GM19455 (cell line): ENCODE results near the gene SPOP.
"Not testable (repeated sequence)": the region's sequence is repeated elsewhere in the genome, so short reads cannot be mapped to it uniquely, and the experiment has no call there.

ENCODE experiments used
- ATAC-seq: cut with Tn5 transposase; IDR thresholded peaks from one replicate; pipeline ENCODE4 v1.9.1; 2021; ENCODE audit not compliant: unreplicated experiment

Gene SPOP

DNA sequence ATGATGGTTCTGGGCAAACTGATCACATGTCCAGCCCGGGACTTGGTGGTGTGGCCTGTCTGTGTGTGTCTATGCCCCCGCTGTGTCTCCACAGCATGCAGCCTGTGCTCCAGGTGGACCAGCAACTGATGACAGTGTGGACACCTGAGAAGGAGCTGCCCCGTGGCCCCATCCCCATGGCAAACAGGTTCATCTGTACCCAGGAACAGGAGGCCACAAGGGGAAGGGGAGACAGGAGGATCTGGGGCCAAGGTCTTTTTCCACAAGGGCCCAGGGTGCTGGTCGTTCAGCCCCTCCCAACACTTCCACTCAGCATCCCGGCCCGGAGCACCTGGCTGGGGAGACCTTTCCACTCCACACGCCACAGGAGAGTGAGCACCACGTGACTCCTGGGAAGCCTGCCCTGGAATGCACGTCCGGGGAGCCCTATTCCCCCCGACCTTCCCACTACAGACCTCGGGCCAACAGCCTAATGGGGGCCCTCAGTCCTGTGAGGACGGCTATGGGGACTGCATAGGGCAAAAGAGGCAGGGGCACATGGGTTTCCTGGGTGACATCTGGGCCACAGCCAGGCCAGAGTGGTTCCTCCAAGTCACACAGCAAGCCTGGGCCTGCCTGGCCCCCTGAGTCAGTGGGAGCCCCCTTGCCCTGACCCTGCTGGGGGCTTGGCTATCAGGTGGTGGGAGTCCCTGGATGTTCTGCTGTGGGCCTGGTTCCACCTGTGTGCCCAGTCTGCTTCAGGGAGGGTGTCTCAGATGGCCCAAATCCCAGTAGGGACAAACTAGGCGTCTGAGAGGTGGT is 123.0 kb downstream of the SPOP start:
- ATAC-seq, result no peak

DNA sequence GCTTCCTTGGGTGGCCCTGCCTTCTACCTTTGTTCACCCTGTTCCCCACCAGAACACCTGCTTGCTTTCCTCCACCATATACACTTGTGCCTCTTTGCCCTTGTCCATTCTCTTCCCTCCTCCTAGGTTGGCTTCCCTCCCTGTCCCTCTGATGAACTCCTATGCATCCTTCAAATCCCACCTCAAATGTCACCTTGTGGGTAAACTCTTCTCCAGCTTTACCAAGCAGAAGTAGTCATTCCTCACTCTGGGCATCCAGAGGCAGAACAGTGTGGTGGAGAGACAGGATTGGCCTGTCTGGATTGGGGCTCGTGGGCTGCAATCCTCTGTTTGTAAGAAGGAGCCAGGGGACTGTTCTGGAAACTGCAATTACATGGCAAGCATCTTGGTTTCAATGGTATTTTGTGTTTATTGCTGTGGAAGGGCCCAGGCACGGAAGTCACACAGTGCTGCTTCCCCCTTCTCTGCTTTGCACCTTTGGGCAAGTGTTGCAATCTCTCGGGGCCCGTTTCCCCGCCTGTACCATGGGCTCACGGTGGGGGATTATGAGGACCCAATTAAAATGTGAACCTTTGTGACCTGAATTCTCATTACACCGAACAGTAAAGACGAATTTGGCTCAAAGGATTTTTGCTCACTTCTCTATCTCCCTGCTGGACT is 124.1 kb downstream of the SPOP start:
- ATAC-seq, result no peak

DNA sequence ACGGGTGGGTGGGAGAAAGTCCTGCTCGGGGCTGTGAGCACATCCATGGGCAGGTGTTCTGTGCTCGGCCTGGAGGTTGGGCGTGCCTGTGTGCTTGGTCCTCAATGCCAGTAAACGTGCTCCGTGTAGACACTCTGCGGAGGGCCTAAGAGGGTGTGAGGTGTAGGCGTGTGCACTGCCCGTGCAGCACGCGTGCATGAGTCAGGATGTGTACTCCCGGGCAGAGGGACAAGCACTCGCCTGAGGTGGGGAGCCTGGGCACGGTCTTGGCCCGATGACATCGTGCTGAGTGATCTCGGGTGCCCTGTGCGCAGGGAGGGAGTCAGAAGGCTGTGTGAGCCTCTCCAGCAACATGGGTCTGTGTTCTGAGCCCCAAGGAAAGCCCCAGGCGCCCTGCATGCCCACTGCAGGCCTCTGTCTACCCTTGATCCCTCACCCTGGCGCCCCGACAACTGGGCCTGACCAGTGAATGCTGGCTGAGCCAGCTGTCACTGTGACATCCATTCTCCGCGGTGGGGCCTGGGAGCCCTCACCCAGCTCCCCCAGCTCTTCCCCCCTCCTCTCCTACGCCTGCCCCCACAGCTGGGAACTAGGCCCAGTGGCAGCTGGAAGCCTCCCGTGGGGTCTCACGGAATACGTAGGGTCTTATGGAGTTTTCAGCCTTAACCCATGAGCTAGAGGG is 125.7 kb downstream of the SPOP start:
- ATAC-seq, result no peak

DNA sequence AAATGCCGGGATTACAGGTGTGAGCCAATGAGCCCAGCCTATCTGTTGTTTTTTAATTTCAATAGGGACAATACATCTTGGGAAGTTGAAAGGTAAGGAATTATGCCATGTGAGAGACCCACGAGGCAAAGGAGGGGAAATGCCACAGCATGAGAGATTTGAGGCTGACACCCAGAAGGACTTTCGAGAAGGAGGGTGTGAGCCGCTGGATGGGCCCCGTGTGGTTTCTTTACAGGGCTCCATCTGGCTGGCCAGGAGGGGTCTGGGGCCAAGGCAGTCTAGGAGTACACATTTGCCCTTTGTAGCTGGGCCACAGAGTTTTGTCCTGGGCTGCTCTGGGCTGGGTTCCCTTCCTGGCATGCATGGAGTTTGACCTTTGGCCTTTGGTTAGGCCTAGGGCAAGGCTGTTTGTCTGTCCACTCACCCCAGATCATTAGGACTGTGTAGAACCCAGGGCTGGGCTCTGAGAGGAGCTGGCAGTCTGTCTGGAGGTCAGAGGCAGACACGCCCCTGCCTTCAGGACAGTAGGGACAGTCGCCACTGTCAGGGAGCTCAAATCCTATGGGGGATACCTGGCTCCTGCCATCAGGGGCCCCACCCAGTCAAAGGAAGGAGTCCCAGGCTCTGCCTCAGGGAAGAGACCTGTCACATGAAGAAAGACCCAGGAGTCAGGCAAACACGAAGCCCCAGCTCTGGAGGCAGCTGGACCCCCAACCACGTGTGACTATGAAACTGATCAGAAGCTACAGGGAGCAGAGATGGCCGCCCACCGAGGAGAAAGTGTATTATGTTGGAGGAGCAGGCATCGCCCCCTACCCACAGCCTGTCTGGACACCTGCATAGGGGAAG is 126.5 kb downstream of the SPOP start:
- no peak for ATAC-seq

DNA sequence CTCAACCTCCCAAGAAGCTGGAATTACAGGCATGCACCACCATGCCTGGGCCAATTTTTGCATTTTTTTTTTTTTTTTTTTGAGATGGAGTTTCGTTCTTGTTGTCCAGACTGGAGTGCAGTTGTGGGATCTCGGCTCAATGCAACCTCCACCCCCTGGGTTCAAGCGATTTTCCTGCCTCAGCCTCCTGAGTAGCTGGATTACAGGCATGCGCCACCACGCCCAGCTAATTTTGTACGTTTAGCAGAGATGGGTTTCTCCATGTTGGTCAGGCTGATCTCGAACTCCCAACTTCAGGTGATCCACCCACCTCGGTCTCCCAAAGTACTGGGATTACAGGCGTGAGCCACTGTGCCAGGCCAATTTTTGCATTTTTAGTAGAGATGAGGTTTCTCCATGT is 127.1 kb downstream of the SPOP start:
- ATAC-seq, result not testable (repeated sequence)

DNA sequence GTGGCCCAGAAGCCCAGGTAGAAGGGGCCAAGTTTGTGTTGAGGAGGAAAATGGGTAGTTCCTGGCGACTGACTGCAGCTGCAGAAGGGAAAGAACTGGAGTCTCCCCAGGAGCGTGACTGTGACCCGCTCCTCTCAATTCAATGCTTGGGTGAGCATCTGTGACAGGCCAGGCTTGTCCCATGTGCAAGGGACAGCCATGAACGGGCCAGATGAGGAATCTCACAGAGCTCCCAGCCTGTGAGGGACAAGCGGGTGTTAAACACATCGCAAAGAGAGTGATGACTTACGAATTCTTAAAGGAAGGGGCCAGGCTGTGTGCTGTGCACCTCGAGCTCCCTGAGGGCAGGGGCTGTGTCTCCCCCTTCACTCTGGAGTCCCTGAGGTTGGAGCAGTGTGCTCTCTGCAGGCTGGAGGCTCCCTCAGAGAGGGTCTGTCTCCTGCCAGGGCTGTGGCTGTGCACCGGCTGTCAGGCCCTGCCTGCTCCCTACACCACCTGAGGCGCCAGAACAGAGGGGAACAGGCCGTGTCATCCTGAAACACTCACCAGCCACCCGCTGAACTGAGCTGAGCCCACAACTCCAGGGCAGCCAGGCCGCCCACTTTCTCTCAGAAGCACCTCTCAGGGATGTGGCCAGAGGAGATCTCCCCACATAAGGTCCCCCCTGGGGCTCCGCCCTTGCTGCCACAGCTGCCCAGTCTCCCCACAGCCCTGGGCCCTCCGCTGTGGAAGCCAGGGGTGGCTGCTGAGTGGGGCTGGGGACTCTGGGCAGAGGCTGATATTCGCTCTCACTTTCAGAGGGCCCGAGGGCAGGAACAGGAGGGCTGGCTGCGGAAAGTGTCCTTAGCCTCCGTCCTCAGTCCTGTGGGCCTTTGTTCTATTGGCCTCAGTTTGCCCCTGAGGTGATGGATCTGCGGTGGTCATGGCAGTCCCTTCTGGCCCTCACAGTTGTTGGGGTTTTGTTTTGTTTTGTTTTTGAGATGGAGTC is 127.9 kb downstream of the SPOP start:
- ATAC-seq, result no peak

DNA sequence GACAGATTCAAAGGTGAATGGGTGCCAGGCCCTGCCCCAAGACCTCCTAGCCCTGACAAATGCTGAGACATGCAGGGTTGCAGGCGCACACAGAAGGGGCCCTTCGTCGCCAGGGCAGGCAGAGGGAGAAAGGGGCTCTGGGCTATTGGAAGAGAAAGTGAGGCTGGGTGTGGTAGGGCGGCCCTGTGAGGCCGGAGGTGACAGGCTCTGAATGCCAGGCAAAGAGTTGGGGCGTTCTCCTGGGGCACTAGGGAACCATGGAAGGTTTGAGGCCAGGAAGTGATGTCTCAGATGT is 128.6 kb downstream of the SPOP start:
- no peak for ATAC-seq
